ENCODE measurements around the gene TNRC6C.

- TF ChIP-seq POLR2A (IDR thresholded peaks at IDR 0.05) (no peak), CTCF (IDR thresholded peaks at IDR 0.05) (no peak)
Observed at GRCh38 chr17:78133179-78133951, 174.9 kb downstream of the TNRC6C start.
